ENCODE measurements around the gene AKAP7.
"Not testable (repeated sequence)": the region's sequence is repeated elsewhere in the genome, so short reads cannot be mapped to it uniquely, and the experiment has no call there.

The AKAP7 gene

DNA sequence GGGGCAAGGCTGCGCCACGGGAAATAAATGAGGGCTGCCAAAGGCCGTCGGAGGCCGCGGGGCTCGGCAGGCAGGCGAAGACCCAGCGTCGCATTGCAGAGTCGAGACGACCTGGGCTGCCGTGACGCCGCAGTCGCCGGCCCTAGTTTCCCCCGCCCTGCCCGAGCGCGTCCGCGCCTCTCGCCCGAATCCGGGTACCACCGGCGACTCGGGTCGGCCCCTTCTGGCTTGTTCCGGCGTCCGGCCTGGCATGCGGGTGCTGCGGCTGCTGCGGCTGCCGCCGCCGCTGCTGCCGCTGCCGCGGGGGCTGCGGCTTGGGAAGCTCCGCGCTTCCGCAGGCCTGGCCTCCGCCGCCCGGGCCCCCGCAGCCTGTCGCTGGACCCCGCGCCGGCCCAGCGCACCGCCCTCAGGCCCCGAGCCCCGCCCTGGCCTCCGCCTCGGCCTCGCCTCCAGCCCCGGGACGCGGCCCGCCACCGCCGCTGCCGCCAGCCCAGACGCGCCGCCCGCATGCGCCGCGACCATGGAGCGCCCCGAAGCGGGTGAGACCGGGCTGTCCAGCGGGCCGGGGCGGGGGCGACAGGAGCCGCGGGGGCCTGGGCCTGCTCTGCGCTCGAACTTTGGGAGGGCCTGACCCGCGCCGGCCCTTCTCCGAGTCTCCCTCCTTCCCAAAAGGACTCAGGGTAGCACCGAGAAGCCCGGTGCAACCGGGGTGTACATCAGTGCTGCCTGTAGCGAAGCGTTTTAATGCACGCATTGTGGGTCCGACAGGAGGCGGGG, at the start of gene AKAP7:
TSS of gene AKAP7 (plus strand) at position 224 of the 777 bp plus-strand sequence. CDS start at position 521, 297 bp downstream.
- peak; percentile 24 to 25 for DNase-seq (ENCODE audit: low read depth in 2 of 2)

DNA sequence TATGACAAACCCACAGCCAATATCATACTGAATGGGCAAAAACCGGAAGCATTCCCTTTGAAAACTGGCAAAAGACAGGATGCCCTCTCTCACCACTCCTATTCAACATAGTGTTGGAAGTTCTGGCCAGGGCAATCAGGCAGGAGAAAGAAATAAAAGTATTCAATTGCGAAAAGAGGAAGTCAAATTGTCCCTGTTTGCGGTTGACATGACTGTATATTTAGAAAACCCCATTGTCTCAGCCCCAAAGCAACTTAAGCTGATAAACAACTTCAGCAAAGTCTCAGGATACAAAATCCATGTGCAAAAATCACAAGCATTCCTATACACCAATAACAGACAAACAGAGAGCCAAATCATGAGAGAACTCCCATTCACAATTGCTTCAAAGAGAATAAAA, 44.9 kb upstream of the AKAP7 start:
- DNase-seq (ENCODE audit: low read depth in 2 of 2), result not testable (repeated sequence)

DNA sequence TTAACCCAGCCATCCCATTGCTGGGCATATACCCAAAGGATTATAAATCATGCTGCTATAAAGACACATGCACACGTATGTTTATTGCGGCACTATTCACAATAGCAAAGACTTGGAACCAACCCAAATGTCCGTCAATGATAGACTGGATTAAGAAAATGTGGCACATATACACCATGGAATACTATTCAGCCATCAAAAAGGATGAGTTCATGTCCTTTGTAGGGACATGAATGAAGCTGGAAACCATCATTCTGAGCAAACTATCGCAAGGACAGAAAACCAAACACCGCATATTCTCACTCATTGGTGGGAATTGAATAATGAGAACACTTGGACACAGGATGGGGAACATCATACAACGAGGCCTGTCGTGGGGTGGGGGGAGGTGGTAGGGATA, 43.3 kb upstream of the AKAP7 start:
- not testable (repeated sequence) for DNase-seq (ENCODE audit: low read depth in 2 of 2)

DNA sequence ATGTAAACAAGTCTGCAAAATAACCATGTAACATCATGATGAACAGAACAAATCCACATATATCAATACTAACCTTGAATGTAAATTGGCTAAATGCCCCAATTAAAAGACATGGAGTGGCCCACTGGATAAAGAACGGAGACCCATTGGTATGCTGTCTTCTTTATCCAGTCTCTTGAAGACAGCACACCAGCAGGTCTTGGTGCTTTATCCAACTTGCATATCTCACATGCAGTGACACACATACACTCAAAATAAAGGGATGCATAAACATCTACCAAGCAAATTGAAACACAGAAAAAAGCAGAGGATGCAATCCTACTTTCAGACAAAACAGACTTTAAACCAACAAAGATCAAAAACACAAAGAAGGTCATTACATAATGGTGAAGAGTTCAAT, 41.9 kb upstream of the AKAP7 start:
- no peak for DNase-seq (ENCODE audit: low read depth in 2 of 2)

DNA sequence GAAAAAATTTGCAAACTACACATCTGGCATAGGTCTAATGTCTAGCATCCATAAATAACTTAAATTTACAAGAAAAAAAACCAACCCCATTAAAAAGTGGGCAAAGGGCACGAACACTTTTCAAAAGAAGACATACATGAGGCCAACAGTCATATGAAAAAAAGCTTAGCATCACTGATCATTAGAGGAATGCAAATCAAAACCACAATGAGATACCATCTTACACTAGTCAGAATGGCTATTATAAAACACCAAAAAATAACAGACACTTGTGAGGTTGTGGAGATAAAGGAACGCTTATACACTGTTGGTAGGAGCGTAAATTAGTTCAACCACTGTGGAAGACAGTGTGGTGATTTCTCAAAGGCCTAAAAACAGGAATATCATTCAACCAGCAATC, 38.5 kb upstream of the AKAP7 start:
- peak; percentile 31 to 32 for DNase-seq (ENCODE audit: low read depth in 2 of 2)

DNA sequence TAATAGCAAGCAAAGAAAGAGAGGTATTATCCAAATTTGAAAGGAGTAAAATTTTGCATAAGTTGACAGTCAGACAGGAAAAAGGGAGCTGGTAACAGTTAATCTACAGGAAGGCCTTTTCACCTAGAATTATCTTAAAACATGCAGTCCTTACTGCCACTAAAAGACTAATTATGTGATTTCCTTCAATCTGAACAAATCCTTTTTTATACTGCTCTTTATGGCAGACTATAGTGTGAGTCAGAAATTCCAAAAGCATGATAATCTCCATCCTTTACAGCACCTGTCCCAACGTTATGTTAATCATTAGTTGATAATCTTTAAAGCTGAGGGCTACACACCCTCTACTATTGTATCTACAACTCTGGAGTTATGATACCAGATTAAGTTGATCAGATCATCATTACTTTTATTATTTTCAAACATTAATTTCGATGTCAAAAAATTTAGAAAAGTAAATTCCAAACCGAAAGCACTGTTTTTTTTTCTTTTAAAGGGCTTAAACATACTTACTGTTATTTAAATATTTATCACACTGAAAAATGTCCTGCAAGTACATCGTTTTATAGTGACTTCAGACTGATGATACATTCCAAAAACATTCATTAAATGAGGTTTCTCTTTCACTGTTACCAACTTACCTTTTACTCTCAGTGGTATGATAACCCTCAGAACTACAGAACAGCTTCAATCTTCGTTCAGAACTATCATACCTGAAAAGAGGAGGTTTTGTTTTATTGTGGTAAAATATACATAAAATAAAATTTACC, 33.2 kb upstream of the AKAP7 start:
- DNase-seq (ENCODE audit: low read depth in 2 of 2), result no peak

DNA sequence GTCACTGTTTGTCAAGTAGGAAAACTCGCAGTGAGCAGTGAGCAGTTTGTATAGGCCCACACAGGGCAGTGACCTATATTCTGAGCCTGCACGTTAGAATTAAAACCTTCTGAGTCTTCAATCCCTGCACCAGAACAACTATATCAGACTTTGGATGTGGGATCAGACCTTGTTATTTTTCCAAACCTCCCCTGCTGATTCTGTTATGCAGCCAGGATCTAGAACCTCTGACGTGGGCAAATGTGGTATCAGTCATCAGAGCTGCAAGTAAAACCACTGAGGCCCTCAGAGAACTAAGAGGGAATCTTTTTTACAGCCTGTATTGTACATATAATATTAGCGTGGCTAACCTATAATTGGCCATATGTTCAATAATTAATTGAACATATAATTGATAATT, 32.0 kb upstream of the AKAP7 start:
- no peak for DNase-seq (ENCODE audit: low read depth in 2 of 2)

DNA sequence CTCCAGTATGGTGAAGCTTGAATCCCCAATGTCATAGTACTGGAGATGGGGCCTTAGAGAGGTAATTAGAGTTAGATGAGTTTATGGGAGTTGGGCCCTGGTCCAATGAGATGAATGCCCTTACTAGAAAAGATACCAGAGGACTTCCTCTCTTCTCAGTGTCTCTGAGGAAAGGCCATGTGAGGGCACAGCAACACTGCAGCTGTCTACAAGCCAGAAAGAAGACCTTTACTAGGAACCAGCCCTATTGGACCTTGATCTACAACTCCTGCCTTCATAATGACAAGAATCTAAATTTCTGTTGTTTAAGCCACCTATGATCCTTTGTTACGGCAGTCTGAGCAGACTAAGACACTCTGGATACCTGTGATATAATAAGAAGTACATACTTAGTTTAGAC, 31.4 kb upstream of the AKAP7 start:
- no peak for DNase-seq (ENCODE audit: low read depth in 2 of 2)

DNA sequence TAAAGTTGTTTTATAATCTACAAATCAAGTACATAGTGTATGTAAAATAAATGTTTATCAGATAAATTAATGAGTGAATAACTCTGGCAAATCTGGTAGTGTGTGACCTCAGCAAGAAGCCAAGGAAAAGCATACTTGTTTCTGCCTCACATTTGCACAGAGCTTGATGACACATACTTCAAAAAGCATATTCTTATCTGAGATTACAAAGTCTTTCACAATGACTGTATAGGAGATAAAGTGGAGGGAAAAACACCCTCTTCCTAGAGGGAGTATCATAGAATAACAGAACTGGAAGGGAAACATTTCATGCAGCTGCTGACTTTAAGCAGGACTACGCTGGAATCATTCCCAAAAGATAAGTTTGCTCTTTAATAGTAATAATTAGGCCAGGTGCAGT, 28.1 kb upstream of the AKAP7 start:
- DNase-seq (ENCODE audit: low read depth in 2 of 2), result peak; percentile 24 to 29

DNA sequence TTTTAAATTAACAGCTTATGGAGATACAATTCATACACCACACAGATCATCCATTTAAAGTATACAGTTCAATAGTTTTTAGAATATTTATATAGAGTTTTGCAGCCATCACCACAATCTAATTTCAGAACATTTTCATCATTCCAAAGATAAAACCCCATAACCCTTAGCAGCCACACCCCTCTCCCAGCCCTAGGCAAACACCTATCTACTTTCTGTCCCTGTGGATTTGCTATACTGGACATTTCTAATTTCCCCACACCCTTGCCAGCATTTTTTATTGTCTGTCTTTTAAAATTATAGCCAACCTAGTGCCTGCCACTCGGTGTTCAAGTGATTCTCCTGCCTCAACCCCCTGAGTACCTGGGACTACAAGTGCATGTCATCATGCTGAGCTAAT, 23.0 kb upstream of the AKAP7 start:
- no peak for DNase-seq (ENCODE audit: low read depth in 2 of 2)

DNA sequence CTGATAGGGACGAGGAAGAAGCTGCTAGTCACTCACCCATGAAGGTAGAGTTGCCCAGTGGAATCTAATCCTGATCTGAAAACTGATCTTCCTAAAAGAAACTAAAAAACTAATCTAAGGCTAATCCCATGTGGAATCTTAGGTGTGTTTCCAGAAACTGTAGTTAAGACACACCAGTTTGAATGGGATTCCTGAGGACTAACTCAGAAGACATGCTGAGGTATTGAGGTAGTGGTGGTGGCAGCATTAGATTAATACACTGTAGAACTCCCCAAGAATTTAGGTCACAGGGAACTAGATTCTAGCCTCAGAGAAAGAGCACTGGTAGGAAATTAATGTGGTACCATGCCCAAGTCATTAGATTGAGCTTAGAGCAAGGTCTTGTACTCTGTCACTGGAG, 19.6 kb upstream of the AKAP7 start:
- DNase-seq (ENCODE audit: low read depth in 2 of 2), result no peak

DNA sequence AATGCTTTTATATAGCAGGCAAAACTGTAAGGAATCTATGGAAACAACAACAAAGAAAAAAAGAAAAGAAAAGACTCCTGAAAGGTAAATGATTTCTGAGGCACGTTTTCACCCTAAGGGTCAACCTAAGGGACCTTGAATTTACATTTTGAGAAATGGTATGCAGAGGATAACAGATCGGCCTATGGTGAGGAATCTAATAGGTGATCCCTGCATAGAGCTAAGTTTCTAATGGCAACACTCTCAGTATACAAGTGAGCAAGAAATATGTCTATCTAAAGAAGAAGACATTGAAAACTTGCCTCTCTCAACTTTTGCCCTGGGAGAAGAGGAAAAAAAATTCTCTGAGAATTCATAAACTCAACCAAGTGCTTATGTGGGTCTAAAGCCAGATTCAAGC, 18.9 kb upstream of the AKAP7 start:
- DNase-seq (ENCODE audit: low read depth in 2 of 2), result no peak

DNA sequence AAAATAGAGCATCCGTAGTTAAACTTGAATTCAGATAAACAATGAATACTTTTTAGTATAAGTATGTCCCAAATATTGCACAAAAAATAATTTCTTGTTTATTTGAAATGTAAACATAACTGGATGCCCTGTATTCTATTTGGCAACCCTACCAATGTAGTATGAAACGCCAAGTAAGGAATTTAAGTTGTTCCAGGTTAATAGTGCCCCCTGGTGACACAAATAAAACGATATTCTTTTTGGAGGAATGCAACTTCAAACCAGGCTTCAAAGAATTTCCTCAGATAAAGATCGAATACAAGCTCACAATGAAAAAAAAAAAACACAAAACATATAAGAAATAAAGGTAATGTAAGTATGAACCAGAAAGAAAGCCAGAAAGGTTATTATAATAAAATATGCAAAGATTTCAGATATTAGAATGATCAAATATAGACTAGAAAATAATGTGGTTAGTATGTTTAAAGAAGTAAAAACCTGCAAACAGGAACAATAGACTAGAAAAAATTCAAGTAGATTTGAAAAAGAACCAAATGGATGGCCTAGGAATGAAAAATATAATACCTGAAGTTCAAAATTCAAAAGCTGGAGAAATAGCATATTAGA, 18.4 kb upstream of the AKAP7 start:
- peak; percentile 29 to 32 for DNase-seq (ENCODE audit: low read depth in 2 of 2)

DNA sequence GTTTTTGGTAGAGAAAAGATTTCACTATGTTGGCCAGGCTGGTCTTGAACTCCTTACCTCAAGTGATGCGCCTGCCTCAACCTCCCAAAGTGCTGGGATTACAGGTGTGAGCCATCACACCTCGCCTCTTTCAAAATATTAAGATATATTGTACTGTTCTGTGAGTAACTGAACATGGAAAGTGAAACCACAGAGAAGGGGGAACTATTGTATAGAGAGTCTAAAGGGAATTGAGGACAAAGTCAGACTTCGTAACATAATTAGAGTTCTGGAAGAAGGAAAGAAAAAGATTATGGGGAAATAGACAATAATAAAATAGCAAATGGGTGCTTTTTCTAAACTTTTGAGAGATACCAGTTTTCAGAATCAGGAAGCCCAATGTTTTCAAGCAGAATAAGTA, 17.4 kb upstream of the AKAP7 start:
- DNase-seq (ENCODE audit: low read depth in 2 of 2), result no peak

DNA sequence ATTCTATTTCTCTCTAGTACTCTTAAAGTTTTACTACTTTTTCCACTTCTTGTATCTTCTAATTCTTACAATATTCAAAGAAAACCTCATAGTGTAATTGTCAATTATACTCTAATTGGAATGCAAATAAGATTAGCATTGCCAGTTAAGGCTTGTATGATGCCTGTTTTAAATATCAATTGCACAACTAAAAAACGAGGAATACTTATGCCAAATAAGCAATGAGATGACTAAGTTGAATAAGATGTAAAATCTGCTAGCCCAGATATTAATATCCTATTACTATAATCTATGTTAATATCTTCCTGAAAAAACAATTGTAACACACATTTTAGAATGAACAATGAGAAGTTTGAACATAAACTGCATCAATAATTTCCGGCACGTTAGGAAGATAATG, 13.3 kb upstream of the AKAP7 start:
- DNase-seq (ENCODE audit: low read depth in 2 of 2), result no peak

DNA sequence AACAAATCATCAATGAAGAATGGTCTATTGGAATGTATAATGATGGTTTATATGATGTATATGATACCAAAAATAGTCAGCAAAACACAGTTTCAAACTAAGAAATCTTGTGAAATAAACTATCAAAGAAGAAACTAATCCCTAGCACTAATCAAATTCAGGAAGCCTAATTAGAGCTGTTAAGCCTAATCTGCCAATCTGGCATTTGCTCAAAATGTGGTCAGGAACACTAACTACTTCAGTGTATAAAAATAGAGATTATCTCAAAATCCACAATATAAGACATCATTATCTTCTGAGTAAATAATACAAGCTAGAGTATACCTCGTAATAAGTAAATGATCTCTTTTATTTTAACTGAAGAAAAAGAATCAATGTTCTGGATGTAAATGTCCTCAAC, 12.8 kb upstream of the AKAP7 start:
- DNase-seq (ENCODE audit: low read depth in 2 of 2), result no peak

DNA sequence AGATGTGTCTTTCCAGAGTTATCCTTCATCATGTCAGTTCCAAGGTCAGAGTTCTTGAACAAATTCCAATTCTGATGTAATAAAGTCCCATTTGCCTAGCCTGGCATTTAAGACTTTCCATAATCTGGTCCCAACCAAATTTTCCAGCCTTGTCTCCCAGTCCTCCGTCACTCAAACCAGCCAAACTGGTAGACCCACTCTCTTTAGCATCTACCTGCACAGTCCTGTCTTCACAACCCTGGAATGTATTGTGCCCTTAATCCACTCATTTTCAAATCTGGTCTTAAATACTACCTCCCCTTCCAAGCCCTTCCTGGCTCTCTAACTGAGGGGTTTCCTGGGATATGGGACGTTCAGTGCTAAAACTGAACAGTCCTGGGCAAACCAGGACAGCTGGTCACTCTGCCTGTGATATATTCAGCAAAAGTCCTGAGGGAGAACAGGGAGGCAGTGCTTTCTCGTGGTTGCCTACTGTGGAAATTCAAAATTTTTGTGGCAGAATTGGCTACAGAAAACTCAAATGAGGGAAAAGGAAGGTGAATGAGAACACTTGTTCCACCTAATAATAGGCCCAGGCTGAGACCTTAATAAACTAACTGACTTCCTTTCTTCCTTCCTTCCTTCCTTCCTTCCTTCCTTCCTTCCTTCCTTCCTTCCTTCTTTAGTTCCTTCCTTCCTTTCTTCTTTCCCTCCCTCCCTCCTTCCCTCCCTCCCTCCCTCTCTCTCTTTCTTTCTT, 10.8 kb upstream of the AKAP7 start:
- no peak for DNase-seq (ENCODE audit: low read depth in 2 of 2)

DNA sequence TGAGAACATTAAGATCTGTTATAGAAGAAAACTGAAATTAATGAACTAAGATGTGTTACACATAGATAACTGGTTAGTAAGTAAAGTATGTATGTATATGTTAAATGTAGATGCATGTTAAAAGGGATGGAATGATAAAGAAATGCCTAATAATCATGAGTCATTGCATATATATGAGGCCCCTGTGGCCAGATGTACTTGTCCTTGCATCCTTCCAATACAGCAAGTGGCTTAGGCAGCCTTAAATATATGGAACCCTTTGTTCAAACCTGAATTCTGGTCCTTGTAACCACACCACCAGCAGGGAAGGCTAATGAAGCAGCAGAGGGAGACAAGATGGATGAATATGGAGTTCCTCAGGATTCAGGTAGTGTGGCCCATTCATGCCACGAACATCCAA, 9.8 kb upstream of the AKAP7 start:
- peak; percentile 32 to 36 for DNase-seq (ENCODE audit: low read depth in 2 of 2)

DNA sequence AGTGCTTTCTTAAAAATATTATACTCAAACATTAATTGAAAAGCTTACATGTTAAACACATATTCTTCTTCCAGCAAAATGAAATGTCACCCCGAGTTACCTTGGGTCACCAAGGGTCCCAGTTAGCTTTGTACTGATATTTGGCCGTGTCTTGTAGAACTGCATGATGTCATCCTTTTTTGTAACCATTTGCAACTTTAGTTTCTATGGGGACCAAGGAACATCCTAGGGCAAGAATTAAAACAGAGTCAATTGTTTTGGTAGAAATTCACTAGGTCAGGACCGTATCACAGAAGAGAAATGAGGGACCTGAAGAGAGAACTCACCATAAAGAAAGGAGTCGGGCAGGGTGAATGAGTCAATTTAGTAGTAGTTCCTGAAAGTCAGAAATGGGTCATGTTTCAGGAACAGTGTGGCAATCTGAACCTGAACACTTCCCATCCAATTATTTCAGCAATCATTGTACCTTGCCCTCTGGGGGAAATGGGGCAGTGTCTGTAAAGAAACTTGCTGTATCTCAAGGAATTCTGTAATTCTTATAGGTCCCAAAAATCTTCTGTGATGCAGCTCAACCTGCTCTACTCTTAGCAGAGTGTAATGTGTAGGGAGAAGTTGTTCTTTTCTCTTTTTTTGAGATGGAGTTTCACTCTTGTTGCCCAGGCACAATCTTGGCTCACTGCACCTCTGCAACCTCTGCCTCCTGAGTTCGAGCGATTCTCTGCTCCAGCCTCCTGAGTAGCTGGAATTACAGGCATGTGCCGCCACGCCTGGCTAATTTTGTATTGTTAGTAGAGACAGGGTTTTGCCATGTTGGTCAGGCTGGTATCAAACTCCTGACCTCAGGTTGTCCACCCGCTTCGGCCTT, 5.3 kb upstream of the AKAP7 start:
- DNase-seq (ENCODE audit: low read depth in 2 of 2), result no peak

DNA sequence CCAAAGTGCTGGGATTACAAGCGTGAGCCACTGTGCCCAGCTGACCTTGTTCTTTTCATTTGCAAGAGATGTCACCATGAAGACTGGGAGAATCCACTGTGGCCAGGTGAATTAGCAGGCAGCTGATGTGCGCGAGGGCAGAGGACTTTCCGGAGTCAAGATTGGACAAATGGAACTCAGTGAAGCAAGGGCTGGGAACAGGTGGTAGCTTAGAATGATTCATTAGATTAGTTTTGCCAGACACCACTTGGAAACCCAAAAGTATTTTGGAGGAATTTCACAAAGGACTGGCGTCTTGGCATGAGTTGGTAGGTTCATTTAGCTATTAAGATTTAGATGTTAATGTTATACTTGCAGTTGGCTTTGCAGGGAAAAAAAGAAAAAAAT, 4.7 kb upstream of the AKAP7 start:
- DNase-seq (ENCODE audit: low read depth in 2 of 2), result no peak

DNA sequence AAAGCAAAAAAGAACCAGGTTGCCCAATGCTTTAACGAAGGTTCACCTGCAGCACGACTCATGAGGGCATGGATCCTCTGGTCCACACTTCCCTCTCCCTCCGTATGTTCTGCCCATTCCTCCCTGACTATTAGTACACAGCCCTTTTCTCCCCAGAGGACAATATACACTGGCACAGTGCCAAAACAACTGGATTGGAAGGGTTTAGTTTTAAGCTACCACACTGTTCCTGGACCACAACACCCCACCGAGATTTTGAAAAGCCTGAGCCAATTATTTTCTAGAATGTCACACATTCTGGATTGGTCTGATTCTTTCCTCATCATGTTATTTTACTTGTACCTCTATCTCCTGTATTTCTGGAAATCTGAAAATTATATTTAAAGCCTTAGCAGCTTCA, 2.9 kb upstream of the AKAP7 start:
- no peak for DNase-seq (ENCODE audit: low read depth in 2 of 2)

Measured in fibroblast of skin of left quadriceps (primary cell).